ENCODE measurements around the gene TOX2.

Gene TOX2

DNA sequence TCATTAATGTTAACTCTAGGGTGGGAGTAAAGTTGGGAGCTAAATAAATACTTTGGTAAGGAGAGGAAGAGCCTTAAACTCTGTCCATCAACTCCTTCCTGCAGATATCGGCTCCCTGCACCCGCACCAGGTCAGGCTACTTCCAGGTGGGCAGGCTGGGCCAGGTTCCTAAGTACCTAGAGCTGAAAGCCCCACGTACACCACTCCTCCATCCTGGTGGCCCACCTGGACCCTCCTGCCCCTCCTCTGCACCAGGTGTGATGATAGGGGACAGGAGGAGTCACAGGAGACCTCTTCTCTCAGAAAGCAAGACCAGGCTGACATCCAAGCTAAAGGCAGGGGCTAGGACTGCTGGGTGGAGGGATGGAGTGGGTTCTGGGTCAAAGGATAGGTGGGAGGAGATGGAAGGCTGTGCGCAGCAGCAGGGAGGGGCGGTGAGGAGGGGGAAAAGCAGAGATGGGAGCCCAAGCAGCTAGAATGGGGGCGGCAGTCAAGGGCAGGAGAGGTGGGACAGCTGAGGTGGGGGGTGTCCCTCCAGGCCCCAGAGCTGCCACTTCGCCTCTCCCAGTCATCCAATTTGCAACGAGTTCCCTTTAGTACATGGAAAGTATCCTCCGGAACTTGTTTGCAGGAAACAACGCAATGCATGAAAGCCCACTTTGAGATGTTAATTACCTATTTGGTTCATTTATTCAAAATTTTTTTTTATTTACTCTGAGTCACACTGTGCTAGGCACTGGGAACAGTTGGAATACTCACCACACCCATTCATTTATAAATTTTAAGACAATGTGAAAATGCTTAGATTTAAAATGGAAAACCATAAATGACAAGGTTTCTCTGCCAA is 15.2 kb upstream of the TOX2 start:
- TF ChIP-seq, protein P1, sequence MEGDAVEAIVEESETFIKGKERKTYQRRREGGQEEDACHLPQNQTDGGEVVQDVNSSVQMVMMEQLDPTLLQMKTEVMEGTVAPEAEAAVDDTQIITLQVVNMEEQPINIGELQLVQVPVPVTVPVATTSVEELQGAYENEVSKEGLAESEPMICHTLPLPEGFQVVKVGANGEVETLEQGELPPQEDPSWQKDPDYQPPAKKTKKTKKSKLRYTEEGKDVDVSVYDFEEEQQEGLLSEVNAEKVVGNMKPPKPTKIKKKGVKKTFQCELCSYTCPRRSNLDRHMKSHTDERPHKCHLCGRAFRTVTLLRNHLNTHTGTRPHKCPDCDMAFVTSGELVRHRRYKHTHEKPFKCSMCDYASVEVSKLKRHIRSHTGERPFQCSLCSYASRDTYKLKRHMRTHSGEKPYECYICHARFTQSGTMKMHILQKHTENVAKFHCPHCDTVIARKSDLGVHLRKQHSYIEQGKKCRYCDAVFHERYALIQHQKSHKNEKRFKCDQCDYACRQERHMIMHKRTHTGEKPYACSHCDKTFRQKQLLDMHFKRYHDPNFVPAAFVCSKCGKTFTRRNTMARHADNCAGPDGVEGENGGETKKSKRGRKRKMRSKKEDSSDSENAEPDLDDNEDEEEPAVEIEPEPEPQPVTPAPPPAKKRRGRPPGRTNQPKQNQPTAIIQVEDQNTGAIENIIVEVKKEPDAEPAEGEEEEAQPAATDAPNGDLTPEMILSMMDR (IDR thresholded peaks at IDR 0.05; ENCODE audit: control insufficient read depth, extremely low read depth, insufficient read depth) = no peak
- DNase-seq (ENCODE audit: low read depth) = no peak
- no peak overlapping the region for H3K4me3 ChIP-seq (ENCODE audit: low read depth, low read length)

GRCh38 chr20:43900121-43900466 is 14.6 kb upstream of the TOX2 start:
- DNase-seq (ENCODE audit: low read depth) = no peak
- TF ChIP-seq, protein P1 (IDR thresholded peaks at IDR 0.05; ENCODE audit: control insufficient read depth, extremely low read depth, insufficient read depth) = no peak
- H3K4me3 ChIP-seq (ENCODE audit: low read depth, low read length) = no peak overlapping the region

DNA sequence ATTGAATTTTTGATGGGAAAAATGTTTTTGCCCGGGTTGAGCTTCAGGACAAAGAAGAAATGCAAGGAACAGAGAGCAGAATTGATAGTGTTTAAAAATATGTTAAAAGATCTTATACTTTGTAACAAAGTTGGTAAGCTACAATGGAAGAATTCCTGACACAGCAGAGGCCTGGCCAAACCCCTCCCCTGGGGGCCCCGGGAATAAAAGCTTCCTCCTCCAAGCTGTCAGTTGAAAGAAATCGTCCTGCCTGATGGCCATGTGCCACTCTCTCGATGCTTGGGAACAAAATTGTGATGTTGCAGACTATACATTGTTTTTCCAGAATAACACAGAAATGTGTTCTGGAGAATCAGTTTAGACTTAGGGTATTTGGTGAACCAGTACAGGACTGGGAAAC is 14.2 kb upstream of the TOX2 start:
- TF ChIP-seq, protein P1 (IDR thresholded peaks at IDR 0.05; ENCODE audit: control insufficient read depth, extremely low read depth, insufficient read depth) = no peak
- DNase-seq (ENCODE audit: low read depth) = no peak
- no peak overlapping the region for H3K4me3 ChIP-seq (ENCODE audit: low read depth, low read length)

DNA sequence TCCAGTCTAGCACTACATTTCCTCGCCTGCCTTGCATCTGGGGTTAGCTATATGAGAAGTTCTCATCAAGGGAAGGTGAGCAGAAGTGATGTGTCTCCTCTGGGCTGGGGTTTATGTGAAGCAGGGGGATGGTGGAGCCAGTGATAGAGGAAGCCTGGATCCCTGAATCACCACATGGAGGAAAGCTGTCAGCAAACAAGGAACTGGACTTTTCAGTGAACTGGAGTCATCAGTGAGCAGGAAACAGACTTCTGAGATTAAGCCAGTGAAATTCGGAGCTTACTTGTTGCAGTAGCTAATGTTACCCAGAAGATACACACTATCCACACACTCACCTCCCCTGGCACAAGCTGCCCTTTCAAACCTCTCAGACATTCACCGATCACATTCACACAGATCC is 13.4 kb upstream of the TOX2 start:
- DNase-seq (ENCODE audit: low read depth) = no peak
- TF ChIP-seq, protein P1 (IDR thresholded peaks at IDR 0.05; ENCODE audit: control insufficient read depth, extremely low read depth, insufficient read depth) = no peak
- H3K4me3 ChIP-seq (ENCODE audit: low read depth, low read length) = no peak overlapping the region

DNA sequence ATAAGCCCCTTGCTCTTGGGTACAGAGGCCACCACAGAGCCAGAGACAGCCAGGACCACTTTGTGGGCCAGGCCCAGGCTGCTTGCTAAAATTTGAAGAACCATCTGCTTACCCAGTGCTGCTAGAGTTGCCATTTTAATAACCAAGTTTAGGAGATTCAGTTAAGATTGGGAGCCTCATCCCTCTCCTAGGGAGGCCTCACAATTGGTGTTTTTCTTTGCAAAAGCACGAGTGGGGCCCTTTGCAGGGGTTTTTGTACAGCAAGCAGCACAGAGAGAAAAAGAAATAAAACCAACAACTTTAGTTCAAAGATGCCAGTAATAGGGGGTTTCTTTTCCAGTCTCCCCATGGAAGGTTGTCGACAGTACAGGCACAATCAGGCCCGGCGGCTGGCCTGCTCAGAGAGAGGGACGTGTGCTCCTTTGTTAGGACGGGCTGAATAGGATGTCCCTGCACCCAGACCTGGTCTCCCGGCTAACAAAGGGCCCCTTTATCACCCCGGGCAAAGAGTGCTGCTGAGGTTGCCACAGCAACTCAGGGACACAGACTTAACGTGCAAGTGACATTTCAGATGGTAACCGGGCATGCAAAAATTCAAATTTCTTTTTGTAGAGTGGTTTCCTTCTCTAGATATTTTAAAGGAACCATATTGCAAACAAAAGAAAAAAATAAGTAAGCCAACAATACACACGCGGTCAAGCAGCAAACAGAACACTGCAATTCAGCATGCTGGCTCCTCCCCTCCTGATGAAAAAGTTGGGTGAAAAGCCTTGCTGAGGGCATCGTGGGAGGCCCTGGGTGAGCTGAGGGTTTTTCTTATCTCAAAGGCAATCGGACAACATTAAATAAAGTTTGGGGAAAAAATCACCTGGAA is 10.5 kb upstream of the TOX2 start:
- no peak for DNase-seq (ENCODE audit: low read depth)
- TF ChIP-seq, protein P1 (IDR thresholded peaks at IDR 0.05; ENCODE audit: control insufficient read depth, extremely low read depth, insufficient read depth) = no peak
- H3K4me3 ChIP-seq (ENCODE audit: low read depth, low read length) = no peak overlapping the region

DNA sequence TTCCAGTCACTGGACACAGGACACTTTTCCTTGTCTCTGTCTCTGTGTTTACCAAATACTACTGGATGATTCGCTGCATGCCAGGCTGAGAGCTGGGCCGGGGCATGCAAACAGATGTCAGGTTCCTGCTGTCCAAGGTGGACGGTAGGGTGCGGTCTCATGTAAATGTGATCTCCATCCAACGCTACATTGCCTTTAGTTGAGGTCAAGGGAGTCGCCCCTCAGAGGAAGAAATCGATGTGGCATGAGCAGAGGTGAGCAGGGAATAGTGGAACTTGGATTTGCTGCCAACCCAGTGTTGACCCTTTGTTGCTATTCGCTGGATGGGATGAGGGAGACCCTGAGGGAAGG is 9.8 kb upstream of the TOX2 start:
- TF ChIP-seq, protein P1 (IDR thresholded peaks at IDR 0.05; ENCODE audit: control insufficient read depth, extremely low read depth, insufficient read depth) = no peak
- no peak for DNase-seq (ENCODE audit: low read depth)
- H3K4me3 ChIP-seq (ENCODE audit: low read depth, low read length) = no peak overlapping the region
